UCSD-AML1 (cell line): ENCODE results near the gene MVB12B.

ENCODE experiments used
- DNase-seq: peaks from one replicate; lab custom pipeline; 2025; ENCODE audit not compliant: unreplicated experiment; lab: John Stamatoyannopoulos, UW

Gene MVB12B

DNA sequence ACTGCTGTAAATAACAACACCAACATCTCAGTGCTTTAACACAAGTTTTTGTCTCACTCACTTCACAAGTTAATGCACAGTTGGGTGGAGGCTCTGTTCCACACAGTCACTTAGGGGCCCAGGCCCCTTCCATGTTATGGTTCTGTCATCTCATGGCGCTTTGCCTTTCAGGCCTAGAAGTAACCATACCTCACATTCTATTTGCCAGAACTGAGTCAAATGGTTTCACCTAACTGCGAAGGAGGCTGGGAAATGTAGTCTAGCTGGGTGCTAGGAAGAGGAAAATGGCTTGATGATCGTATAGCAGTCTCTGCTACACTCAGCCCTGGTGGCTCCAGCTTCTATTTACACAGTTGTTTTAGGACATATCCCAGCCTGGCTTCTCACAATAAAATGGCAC lies 23.1 kb upstream of the MVB12B start:
- no peak for DNase-seq

DNA sequence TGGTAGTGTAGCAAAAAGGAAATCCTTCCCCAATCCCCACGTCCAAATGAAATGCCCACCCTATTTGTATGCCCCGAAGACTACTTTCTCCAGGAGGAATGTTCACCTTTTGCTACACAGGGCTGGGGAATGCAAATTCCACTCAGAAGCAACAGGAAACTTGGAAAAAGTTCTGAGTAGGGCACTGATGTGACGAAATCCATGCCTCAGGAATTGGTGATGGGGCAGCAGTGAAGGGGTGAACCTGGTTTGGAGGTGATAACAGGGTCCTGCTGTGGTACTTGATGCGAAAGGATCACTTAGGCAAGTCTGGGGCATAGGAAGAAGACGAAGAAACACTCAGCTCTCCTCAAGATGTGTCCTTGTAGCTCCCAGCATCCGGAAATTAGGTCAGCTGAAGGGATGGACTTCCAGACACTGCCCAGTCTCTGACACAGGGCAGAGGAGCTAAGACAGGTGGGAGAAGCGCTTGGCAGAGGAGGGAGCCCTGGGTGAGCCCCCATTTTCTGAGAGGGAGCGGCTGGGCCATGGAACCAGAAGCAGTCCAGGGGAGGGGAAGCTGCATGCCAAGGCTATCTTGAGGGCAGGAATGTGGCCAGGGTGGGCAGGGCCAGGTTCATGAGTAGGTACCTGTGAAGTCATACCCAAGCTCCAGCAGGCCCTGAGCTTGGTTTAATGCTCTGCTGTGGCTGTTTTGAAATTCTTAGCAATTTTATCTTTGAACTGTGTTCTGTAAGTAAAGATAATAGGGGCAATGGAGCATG lies 22.2 kb upstream of the MVB12B start:
- no peak for DNase-seq

DNA sequence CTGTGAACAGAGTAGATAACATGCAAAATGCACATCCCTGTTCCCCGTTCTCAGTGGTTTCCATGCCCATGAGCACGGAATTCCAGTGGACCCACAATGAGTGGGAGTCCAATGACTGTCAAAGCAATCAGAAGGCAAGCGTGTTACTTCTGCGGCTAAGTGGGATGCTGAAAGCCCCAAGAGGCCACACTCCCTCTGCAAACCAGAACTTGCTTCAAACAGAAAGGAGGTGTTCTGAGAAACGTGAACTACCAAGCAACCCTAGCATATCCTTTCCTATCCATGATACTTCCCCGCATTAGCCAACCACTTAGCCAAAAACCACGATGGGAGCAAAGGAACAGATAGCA lies 21.7 kb upstream of the MVB12B start:
- no peak for DNase-seq

DNA sequence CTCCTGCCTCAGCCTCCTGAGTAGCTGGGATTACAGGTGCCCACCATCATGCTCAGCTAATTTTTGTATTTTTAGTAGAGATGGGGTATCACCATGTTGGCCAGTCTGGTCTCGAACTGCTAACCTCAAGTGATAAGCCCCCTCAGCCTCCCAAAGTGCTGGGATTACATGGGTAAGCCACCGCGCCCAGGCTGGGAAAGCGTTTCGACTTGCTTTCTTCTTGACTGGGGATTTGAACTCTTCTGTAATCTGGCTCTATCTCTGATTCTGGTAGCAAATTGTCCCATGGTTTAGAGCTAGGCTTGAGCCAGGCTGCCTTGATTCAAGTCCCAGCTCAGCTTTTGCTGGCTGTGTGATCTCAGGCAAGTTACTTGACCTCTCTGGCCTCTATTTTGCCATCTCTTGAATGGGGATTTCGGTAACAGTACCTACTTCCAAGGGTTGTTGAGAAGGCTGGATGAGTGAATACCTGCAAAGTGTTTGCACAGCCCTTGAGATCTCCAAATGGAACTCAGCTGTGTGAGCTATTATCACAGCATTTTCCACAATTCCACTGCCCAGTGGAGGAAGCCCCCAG lies 20.5 kb upstream of the MVB12B start:
- no peak for DNase-seq

DNA sequence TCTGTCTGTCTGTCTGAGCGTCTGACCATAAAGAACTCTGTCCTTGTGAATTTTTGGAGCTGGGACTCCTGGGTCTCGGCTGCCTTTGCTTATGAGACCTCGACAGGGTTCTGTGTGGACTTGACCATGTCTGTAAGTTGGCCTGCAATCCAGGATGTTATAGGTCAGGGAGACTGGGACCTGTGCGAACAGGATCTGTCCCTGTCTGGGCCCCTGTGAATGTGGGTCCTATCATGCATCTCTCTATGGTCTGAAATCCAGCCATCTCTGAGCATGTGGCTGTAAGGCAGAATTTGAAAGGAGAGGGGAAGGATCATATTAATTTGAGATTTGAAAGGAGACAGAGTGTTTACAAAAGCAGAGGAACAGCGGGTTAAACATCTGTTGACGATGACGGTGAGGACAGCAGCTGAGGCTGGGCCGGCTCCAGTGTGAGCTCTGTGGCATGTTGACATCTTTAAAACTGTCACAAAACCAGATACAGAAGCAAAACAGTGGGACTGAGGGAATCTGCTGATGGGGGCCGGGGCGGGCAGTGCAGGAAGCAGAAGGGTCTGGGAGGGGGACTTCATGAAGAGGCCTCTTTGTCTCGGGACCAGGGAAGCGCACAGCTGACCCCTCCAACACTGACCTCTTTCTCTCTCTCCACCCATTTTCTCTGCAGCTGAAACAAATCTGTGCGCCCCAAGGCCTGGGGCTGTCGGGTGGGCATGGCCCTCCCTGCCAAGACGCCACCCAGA lies 19.1 kb upstream of the MVB12B start:
- DNase-seq = no peak

DNA sequence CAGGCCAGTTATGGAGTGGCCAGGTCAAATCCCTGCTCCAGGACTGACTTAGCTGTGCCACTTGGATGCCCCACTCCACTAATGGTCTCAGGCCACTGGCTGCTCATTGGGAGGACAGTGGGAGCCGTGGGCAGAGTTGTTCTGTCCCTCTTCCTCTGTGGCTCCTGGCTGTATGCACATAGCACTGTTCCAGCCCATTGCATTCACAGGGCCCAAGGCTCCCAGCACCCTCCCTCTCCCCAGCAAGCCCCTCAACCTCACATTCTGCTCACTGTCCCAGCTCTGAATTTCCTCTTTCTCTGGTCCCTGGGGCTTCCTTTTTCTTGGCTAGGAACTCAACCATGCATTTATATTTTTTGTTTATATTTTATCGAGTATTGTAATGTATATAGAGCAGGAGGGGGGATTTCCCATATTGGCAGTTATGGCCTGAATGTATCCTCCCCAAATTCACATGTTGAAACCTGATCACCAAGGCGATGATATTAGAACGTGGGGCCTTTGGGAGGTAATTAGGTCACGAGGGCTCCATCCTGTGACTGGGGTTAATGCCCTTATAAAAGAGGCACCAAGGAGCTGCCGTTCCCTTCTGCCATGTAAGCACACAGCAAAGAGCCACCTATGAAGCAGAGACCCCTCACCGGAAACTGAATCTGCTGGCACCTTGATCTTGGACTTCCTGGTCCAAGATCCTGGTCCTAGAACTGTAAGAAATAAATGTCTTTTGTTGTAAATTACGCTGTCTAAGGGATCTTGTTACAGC lies 17.0 kb upstream of the MVB12B start:
- no peak for DNase-seq

DNA sequence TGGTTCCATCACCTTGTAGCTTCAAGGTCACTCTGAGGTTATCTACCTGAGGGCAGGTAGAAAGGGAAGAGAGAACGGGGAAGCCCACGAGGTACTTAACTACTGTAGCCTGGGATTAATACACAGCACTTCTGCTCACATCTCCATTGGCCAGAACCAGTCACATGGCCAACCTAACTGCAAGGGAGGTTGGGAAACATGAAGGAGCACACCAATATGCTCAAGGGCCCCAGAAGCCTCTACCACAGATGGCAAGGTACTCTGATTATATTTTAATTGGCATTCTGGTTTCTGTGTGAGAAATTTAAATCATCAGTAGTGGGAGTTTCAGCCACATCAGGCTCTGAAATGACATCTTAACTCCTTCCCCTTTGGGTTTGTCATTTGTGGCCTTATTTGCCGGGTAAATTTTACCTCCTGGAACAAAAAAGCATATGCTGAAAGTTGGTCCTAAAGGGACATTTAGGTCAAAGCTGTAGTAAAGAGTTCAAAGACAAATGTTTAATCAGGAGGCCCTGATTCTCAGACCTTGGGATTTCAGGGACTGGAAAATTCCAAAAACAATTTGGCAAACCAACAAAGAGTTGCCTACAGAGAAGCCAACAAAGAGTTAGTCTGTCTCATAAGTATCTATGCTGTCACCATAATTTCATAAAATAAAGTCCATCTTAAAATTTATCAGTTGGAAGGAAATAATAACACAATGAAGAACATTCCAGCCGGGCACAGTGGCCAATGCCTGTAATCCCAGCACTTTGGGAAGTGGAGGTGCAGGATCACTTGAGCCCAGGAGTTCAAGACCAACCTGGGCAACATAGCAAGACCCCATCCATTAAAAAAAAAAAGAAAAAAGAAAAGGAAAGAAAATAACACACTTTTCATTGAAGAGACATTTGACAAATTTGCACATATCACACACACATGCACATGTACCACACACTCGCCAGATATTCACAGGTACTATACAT lies 13.8 kb upstream of the MVB12B start:
- DNase-seq = no peak

DNA sequence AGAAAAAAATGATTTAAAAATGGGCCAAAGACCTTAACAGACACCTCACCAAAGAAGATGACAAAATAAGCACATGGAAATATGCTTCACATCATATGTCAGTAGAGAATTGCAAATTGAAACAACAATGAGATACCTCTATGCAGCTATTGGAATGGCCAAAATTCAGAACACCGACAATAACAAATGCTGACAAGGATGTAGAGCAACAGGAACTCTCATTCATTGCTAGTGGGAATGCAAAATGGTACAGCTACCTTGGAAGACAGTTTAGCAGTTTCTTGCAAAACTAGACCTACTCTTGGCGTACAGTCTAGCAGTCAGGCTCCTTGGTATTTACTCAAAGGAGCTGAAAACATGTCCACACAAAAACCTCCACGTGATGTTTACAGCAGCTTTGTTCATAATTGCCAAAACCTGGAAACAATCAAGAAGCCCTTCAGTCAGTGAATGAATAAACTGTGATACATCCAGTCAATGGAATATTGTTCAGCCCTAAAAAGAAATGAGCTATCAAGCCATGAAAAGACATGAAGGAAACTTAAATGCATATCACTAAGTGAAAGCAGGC lies 10.5 kb upstream of the MVB12B start:
- DNase-seq = no peak

DNA sequence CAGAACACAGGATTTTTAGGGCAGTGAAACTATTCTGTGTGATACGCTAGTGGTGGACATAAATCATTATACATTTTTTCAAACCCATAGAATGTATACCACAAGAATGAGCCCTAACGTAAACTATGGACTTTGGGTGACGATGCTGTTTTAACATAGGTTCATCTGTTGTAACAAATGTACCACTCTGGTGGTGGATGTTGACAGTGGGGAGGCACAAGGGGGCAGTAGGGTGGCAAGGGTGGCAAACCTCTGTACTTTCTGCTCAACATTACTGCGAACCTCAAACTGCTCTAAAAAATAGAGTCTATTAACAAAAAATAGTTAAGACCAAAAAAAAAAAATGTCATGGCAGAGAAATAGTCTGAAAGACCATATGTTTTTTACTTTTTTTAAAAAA lies 9.1 kb upstream of the MVB12B start:
- peak; percentile 25 for DNase-seq

DNA sequence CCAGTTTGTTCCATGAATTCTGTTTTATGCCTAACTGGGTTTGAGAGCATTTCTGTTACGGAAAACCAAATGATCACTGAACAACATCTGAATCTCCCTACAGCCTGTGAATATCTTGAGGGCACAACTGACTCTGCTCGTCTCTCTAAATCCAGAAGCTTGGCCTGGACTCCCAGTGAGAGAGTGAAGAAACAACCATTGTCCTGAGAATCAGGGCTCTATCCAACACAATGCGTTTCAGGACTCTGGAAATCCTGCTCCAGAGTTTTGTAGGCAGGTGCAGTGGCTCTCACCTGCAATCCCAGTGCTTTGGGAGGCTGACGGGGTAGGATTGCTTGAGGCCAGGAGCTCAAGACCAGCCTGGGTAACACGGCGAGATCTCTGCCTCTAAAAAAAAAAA lies 7.8 kb upstream of the MVB12B start:
- no peak for DNase-seq

DNA sequence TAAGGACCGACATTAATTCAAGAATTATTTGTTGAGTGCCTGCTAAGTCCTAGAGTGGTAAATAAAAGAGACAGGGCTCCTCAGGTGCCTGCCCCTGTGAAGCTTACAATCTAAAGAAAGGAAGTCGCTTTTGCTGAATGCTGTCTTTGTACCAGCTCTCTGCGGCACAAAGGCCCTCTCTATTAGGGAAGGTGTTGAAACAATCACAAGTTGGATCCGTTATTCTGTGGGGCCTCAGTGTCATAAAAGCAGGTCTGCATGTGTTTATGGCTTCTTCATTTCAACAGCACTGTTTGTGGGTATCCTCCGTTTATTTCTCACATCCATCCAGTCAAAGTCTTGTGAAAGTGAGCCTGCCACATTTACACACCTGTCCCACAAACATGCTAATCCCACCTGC lies 7.0 kb upstream of the MVB12B start:
- no peak for DNase-seq

DNA sequence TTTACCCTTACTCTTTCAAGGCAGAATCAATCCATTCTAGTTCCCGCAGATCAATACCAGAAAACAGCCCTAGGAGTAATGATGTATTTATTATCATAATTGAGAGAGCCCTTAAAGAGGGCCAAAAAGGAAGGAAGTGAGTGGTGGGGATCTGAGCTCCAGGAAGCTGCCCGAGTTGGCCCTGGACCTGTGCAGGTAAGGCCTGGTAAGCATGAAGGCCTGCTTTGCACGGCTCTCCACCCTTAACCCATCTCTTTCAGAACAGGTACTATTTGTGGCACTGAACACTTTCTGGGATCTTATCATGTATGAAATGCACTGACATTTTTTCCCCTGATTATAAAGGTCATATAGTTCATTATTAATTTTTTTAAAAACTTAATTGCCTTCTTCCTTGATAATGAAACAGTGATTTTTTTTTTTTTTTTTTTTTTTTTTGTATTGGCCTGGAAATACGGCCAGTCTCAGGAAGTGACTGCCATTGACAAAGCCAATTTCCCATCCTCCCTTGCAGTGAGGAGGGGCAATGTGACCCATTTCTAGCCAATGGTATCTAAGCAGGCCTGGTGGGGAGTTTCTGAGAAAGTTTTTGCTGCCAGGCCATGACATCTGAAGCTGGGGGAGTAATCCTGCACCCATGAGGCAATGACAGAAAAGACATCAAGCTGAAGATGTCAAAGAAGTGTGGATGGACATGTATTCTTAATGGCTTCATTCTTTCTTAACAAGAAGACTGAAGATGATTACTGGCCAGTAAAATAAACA lies 6.3 kb upstream of the MVB12B start:
- DNase-seq = no peak

DNA sequence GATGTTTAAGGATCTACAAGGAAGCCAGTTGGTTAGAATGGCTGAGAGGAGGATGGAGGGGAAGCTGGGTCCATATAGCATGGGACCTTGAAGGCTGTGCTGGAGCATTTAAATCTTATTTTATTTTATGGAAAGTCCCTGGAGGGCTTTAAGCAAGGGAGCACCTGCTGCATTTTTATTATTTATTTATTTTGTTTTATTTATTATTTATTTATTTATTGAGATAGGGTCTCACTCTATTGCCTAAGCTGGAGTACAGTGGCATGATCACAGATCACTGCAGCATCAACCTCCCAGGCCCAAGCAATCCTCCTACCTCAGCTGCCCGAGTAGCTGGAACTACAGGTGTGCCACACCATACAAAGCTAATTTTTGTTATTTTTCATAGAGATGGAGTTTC lies 4.9 kb upstream of the MVB12B start:
- DNase-seq = no peak

DNA sequence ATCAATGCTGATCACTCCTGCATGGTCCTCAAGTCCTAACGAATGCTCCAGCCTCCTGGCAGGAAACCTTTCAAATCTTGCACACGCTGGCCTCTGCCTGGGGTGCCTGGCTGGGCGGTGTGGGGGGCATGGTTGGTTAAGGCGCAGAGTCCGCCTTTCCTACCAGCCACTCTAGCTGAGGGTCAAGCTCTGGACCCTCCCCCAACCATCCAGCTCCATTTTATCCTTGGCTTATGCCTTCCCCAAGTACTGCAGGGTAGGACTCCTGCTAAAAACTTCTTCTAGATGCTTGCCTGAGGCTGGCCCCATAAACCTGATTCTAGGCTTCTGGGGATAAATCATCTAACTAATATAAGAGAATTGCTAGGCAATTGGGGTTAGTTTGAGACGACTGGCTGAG lies 808 bp upstream of the MVB12B start:
- DNase-seq = no peak

DNA sequence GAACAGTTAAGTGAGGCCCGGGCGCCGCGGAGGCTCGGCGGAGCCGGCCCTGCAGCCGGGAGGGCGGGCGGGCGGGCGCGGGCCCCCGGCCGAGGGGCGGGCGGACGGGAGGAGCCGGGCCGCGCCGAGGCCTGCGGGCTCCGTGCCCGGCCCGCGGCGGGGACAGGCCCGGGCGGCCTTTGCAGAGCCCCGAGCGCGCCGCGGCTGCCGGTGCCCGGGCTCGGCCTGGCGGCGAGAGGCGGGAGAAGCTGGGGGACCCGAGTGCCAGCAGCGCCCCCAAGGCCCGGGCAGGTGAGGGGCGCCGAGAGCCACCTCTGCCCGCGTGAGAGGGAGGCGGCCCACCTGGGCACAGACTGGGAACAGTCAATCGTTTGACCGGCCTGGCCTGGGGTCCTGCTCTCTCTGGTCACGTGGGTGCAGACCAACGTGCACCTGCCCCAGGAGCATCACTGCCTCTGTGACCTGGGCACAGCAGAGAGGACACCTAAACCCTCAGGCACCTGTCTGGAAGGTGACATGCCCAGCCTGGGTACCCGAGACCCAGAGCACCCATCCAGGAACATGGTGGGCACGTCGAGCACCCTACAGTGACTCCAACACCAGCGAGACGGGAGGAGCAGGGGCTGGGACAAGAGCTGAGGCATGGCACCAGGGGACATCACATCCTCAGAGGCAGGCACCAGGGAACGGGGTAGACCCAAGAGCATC lies 531 bp downstream of the MVB12B start:
- DNase-seq = no peak

DNA sequence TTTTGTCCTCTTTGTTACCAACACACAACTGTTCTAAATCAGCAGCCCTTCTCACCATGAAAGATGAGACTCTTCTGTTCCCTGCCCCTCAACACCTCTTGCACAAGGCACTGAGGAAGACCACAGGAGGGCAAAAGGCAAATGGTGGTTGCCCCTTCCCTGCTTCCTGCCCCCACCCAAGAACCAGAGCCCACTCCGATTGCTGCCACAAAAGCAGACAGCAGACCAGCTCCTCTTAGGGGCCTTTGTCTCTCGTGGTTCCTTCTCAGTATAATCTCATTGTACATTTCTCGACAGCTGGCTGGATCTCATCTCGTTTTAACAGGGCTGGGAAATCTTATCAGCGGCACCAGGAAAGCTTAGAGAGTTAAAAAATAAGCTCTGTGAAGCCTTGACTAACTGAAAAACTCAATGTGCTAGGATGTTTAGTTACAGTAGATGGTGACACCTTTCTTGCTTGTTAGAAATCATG lies 1.1 kb downstream of the MVB12B start:
- no peak for DNase-seq

DNA sequence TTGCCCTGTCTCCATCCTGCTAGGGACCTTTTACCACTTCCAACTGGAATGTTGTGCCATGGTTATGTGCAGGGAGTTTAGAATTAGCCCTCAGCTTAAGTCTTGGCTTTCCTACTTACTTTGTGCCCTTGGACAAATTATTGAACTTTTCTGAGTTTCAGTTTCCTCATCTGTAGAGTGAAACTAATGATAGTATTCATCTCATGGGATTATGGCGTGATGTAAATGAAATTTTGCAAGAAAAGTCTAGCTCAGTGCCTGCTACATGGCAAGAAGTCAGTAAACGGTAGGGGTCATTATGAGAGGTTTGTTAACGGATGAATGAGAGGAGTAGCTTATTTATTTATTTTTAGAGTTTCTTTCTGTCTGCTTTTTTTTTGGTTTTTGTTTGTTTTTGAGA lies 1.8 kb downstream of the MVB12B start:
- DNase-seq = no peak

DNA sequence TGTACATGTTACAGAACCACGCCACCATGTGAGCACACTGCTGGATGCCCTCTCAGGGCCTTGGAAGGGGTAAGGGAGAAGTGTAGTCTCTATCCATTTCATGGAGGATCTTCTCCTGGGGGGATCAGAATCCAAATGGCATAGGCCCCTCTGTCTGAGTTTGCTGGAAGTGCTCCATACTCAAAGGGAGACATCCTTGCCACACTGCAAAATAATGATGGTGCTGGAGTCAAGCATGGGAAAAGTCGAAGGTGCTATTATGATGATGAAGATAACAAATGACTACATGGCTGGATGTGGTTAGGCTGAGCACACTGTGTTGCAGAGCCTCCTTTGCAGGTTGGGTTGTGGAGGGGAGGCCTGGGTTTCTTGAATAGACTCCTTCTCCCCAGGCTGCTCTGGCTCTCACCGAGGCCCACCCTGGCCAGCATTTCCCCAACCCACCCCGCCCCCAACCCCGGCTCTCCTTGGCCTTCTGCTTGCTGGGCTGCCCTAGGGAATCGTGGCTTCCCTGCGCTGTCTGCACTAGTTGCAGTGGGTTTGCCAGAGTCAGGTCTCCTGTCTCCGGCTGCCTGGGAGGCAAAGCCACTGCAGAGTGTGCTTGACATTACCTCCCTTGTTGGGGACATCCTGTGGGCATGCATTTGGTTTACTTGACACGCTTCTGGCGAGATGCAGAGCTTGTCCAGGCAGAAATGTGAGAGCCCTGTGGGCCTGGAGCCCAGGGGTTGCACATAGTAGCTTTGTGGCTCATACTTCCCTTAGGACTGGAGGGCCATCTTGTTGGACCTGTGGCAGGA lies 3.0 kb downstream of the MVB12B start:
- no peak for DNase-seq
